GM23338 (cell line): Measurements from ENCODE around the gene TUBGCP2. TPM values are rescaled to one million over a fixed set of nuclear protein-coding genes. Genes with fewer than 3 reads are reported as not detected.

Experiments used
- ATAC-seq: fragments of 200-7000 bp; cut with Tn5 transposase; 3 replicates; pipeline ENCODE4 v1.9.1; 2020
- DNase-seq: peaks from one replicate; pipeline ENCODE4 v3.0.0-alpha.2; 2015; ENCODE audit warnings: low spot score
- H2AFZ ChIP-seq: fragments of 200-600 bp; sonication (generic); 2 replicates; pipeline ENCODE4 v1.8.0; 2016; ENCODE audit warnings: antibody characterized with exemption, mild to moderate bottlenecking, moderate library complexity
- H3F3A ChIP-seq: fragments of 200-600 bp; sonication (generic); replicated peaks from 2 replicates; pipeline ENCODE4 v1.8.0; 2017; ENCODE audit warnings: antibody characterized with exemption, mixed run types, low read depth
- H3K27ac ChIP-seq: fragments of 200-600 bp; sonication (generic); 2 replicates; pipeline ENCODE4 v1.6.1; 2016; ENCODE audit warnings: low read depth
- H3K27me3 ChIP-seq: fragments of 200-600 bp; sonication (generic); 2 replicates; pipeline ENCODE4 v1.8.0; 2016; ENCODE audit warnings: mild to moderate bottlenecking, mixed run types, moderate library complexity; ENCODE audit not compliant: insufficient read depth
- H3K36me3 ChIP-seq: fragments of 200-600 bp; sonication (generic); 2 replicates; pipeline ENCODE4 v1.8.0; 2016; ENCODE audit warnings: mild to moderate bottlenecking; ENCODE audit not compliant: insufficient read depth
- H3K4me1 ChIP-seq: fragments of 200-600 bp; sonication (generic); 2 replicates; pipeline ENCODE4 v1.8.0; 2016; ENCODE audit warnings: mild to moderate bottlenecking, moderate library complexity; ENCODE audit not compliant: insufficient read depth
- H3K4me2 ChIP-seq: fragments of 200-600 bp; sonication (generic); 2 replicates; pipeline ENCODE4 v1.7.1; 2017; ENCODE audit warnings: mixed run types
- H3K4me3 ChIP-seq: fragments of 200-600 bp; sonication (generic); 2 replicates; pipeline ENCODE4 v1.6.1; 2016; ENCODE audit warnings: mixed run types
- H3K79me2 ChIP-seq: fragments of 200-600 bp; sonication (generic); replicated peaks from 2 replicates; pipeline ENCODE4 v1.8.0; 2017; ENCODE audit warnings: mild to moderate bottlenecking; ENCODE audit not compliant: insufficient read depth
- H3K9me2 ChIP-seq: fragments of 200-600 bp; sonication (generic); 2 replicates; pipeline ENCODE4 v1.8.0; 2017; ENCODE audit not compliant: insufficient read depth
- H4K20me1 ChIP-seq: fragments of 200-600 bp; sonication (generic); replicated peaks from 2 replicates; pipeline ENCODE4 v1.8.0; 2017; ENCODE audit warnings: mild to moderate bottlenecking; ENCODE audit not compliant: insufficient read depth
- H3K27ac Mint-ChIP-seq: 2 replicates; pipeline ENCODE4 v1.8.0; 2020; ENCODE audit warnings: inconsistent platforms, mild to moderate bottlenecking, moderate library complexity, mixed read lengths
- H3K27me3 Mint-ChIP-seq: 3 replicates; pipeline ENCODE4 v1.8.0; 2022; ENCODE audit warnings: low read depth, mild to moderate bottlenecking, moderate library complexity, mixed read lengths, inconsistent platforms; ENCODE audit not compliant: insufficient read depth, poor library complexity
- H3K36me3 Mint-ChIP-seq: 3 replicates; pipeline ENCODE4 v1.8.0; 2021; ENCODE audit warnings: low read depth, mild to moderate bottlenecking, inconsistent platforms, moderate library complexity, mixed read lengths
- H3K4me1 Mint-ChIP-seq: 3 replicates; pipeline ENCODE4 v1.8.0; 2020; ENCODE audit warnings: mild to moderate bottlenecking, inconsistent platforms, mixed read lengths
- H3K4me3 Mint-ChIP-seq: 3 replicates; pipeline ENCODE4 v1.8.0; 2021; ENCODE audit warnings: moderate library complexity, mild to moderate bottlenecking, inconsistent platforms, mixed read lengths
- H3K9me3 Mint-ChIP-seq: 3 replicates; pipeline ENCODE4 v1.8.0; 2020; ENCODE audit warnings: moderate library complexity, mild to moderate bottlenecking, inconsistent platforms, mixed read lengths
- CREB1 ChIP-seq: fragments of 250-450 bp; sonication (Bioruptor Pico); IDR thresholded peaks from 2 replicates; pipeline ENCODE4 v1.5.0; 2020; ENCODE audit warnings: low read depth, mild to moderate bottlenecking, moderate library complexity
- CTCF ChIP-seq, 2 experiments: fragments of 200-600 bp in 1 of 2; sonication (generic) in 1 of 2; conservative IDR thresholded peaks; 2 replicates each; pipeline versions ENCODE4 v1.5.1 to v1.6.1; 2016 to 2017; ENCODE audit warnings: antibody characterized with exemption in 2 of 2, low read depth in 2 of 2, mild to moderate bottlenecking in 2 of 2, moderate library complexity in 1 of 2
- EZH2 ChIP-seq: fragments of 200-600 bp; sonication (generic); IDR thresholded peaks from one replicate; pipeline ENCODE4 v1.8.0; 2017; ENCODE audit warnings: antibody characterized with exemption, mild to moderate bottlenecking, low read depth; ENCODE audit not compliant: unreplicated experiment
- EZH2phosphoT487 ChIP-seq: fragments of 200-600 bp; sonication (generic); IDR thresholded peaks from one replicate; pipeline ENCODE4 v1.8.1; 2018; ENCODE audit warnings: antibody characterized with exemption; ENCODE audit not compliant: unreplicated experiment
- JUNB ChIP-seq: IDR thresholded peaks from one replicate; pipeline ENCODE4 v1.6.1; 2016; ENCODE audit warnings: antibody characterized with exemption; ENCODE audit not compliant: unreplicated experiment
- NANOG ChIP-seq: IDR thresholded peaks from 2 replicates; pipeline ENCODE4 v1.6.1; 2016; ENCODE audit warnings: antibody characterized with exemption, borderline replicate concordance
- POLR2AphosphoS5 ChIP-seq: IDR thresholded peaks from 2 replicates; pipeline ENCODE4 v1.6.1; 2016; ENCODE audit warnings: antibody characterized with exemption, low read depth
- REST ChIP-seq: IDR thresholded peaks from one replicate; pipeline ENCODE4 v1.6.1; 2018; ENCODE audit warnings: antibody characterized with exemption; ENCODE audit not compliant: unreplicated experiment
- STAT1 ChIP-seq: IDR thresholded peaks from one replicate; pipeline ENCODE4 v1.6.1; 2016; ENCODE audit warnings: antibody characterized with exemption; ENCODE audit not compliant: unreplicated experiment
- ZNF114 ChIP-seq: fragments of 250-450 bp; sonication (Bioruptor Pico); IDR thresholded peaks from 2 replicates; pipeline ENCODE4 v1.5.0; 2020; ENCODE audit warnings: mild to moderate bottlenecking, moderate library complexity
- ZNF331 ChIP-seq: fragments of 250-450 bp; sonication (Bioruptor Pico); IDR thresholded peaks from 2 replicates; pipeline ENCODE4 v1.5.0; 2020; ENCODE audit warnings: low read depth, mild to moderate bottlenecking, moderate library complexity
- ZNF462 ChIP-seq: fragments of 250-450 bp; sonication (Bioruptor Pico); IDR thresholded peaks from 2 replicates; pipeline ENCODE4 v1.5.0; 2020; ENCODE audit warnings: mild to moderate bottlenecking, moderate library complexity
- polyA plus RNA-seq: library from polyadenylated mRNA; unstranded; fragments of >200 nt; fragmentation: Nextera tagmentation; extraction: Ambion mirVana; gene quantifications from 2 replicates; pipeline ENCODE4 v1.2.1, GENCODE V29; 2016
- total RNA-seq: library from RNA; depleted of rRNA; stranded (reverse); fragments of >200 nt; shearing (Covaris generic); gene quantifications from 2 replicates; pipeline ENCODE4 v1.2.3, GENCODE V29; 2014
- TF ChIP-seq, protein P1 (sequence below): IDR thresholded peaks from 2 replicates; pipeline ENCODE4 v1.6.1; 2016; ENCODE audit warnings: antibody characterized with exemption

TUBGCP2 gene
- total and polyA plus RNA-seq, 2 experiments from 2014 or later: 59.6 to 67.7 TPM

DNA sequence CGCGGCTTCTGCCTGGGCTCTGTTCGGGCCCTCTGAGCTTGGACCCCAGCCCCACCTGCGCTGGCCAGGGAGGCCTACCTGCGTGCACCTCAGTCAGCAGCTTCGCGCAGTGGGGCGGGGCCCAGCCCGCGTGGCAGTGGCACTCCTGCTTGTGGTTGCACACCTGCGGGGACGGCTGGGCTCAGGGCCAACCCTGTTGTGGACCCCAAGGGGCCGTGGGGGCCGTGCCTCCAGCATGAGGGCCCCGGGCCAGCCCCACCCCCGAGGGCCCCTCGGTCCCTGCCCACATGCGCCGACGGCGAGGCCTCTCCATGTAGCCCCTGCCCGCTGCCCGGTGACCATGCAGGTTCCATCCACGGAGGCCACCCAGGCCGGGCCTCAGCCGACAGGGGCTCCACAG lies 39.3 kb downstream of the TUBGCP2 start:
- no peaks in the 10 kb centered on the region for H3K9me3 Mint-ChIP-seq
- H3K79me2 ChIP-seq: no peaks in the 10 kb centered on the region
- no peak overlapping the region for H3K4me3 ChIP-seq
- DNase-seq (no peak), ATAC-seq (no peak)
- no peak overlapping the region for H3K27ac Mint-ChIP-seq
- H2AFZ ChIP-seq: no peak overlapping the region
- no peaks in the 10 kb centered on the region for H3F3A ChIP-seq
- no peak overlapping the region for H3K4me2 ChIP-seq
- no peaks in the 10 kb centered on the region for H3K4me1 ChIP-seq
- H3K36me3 Mint-ChIP-seq: peaks cover 3% of the 10 kb centered on the region; the same call in 1 of the 3 replicates
- peaks cover 6% of the 10 kb centered on the region for H3K27me3 Mint-ChIP-seq
- H3K27ac ChIP-seq: no peak overlapping the region
- no peaks in the 10 kb centered on the region for H3K9me2 ChIP-seq
- no peak for TF ChIP-seq NANOG
- TF ChIP-seq ZNF331 (CRISPR knock-in tag): no peak
- no peak for TF ChIP-seq REST
- TF ChIP-seq EZH2phosphoT487: no peak
- TF ChIP-seq EZH2: no peak
- no peak for TF ChIP-seq ZNF114 (CRISPR knock-in tag)
- TF ChIP-seq CREB1 (CRISPR knock-in tag): no peak
- TF ChIP-seq CTCF (conservative IDR thresholded peaks at IDR 0.05; ENCODE audit: low read depth in 2 of 2): no peak
- no peak for TF ChIP-seq STAT1
- TF ChIP-seq, protein P1, sequence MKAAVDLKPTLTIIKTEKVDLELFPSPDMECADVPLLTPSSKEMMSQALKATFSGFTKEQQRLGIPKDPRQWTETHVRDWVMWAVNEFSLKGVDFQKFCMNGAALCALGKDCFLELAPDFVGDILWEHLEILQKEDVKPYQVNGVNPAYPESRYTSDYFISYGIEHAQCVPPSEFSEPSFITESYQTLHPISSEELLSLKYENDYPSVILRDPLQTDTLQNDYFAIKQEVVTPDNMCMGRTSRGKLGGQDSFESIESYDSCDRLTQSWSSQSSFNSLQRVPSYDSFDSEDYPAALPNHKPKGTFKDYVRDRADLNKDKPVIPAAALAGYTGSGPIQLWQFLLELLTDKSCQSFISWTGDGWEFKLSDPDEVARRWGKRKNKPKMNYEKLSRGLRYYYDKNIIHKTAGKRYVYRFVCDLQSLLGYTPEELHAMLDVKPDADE: no peak
- no peak for TF ChIP-seq ZNF462 (CRISPR knock-in tag)
- TF ChIP-seq JUNB: no peak
- no peak for TF ChIP-seq POLR2AphosphoS5
- H3K4me3 Mint-ChIP-seq: no peak overlapping the region
- no peaks in the 10 kb centered on the region for H3K36me3 ChIP-seq
- no peaks in the 10 kb centered on the region; the same call in 2 of the 3 replicates for H3K4me1 Mint-ChIP-seq
- no peaks in the 10 kb centered on the region for H3K27me3 ChIP-seq
- no peaks in the 10 kb centered on the region for H4K20me1 ChIP-seq
